Measurements from ENCODE around the gene GAS1.

The GAS1 gene

GRCh38 chr9:86985132-86985647, 37.9 kb upstream of the GAS1 start:
- DNase-seq (ENCODE audit: low spot score): no peak
- TF ChIP-seq CTCF (conservative IDR thresholded peaks at IDR 0.05; ENCODE audit: low read depth): no peak
- CTCF ChIA-PET: interaction anchor here (0.9 kb wide), 1 partner anchor 163 kb away, joined by 3 read pairs; no protein-coding TSS in a partner anchor
- POLR2A ChIA-PET (ENCODE audit: low non-redundant PET): no interaction called here
- peak overlapping the region; percentile 98 for H3K27ac ChIP-seq

- peak overlapping the region; percentile 98 for H3K27ac ChIP-seq
- DNase-seq (ENCODE audit: low spot score): peak; percentile 91
- POLR2A ChIA-PET (ENCODE audit: low non-redundant PET): interaction anchor here (0.7 kb wide), 1 partner anchor 344 kb away, joined by 3 read pairs; no protein-coding TSS in a partner anchor
- CTCF ChIA-PET: no interaction called here
- no peak for TF ChIP-seq CTCF (conservative IDR thresholded peaks at IDR 0.05; ENCODE audit: low read depth)
Observed at GRCh38 chr9:86983620-86984259, 36.4 kb upstream of the GAS1 start.

GRCh38 chr9:86983249-86983619, 35.9 kb upstream of the GAS1 start:
- no peak for TF ChIP-seq CTCF (conservative IDR thresholded peaks at IDR 0.05; ENCODE audit: low read depth)
- ChIA-PET CTCF (no interaction called here), POLR2A (ENCODE audit: low non-redundant PET) (interaction anchor here (0.7 kb wide), 1 partner anchor 344 kb away, joined by 3 read pairs; no protein-coding TSS in a partner anchor)
- peak overlapping the region; percentile 98 for H3K27ac ChIP-seq
- DNase-seq (ENCODE audit: low spot score): peak; percentile 54

GRCh38 chr9:86980802-86981201, 33.5 kb upstream of the GAS1 start:
- H3K27ac ChIP-seq: no peak overlapping the region
- POLR2A ChIA-PET (ENCODE audit: low non-redundant PET): no interaction called here

GRCh38 chr9:86979657-86980056, 32.4 kb upstream of the GAS1 start:
- H3K27ac ChIP-seq: no peak overlapping the region
- ChIA-PET CTCF (interaction anchor here (1.0 kb wide), 1 partner anchor 342 kb away, joined by 3 read pairs; no protein-coding TSS in a partner anchor), POLR2A (ENCODE audit: low non-redundant PET) (no interaction called here)
- no peak for TF ChIP-seq CTCF (conservative IDR thresholded peaks at IDR 0.05; ENCODE audit: low read depth)
- DNase-seq (ENCODE audit: low spot score): no peak

More at GRCh38 chr9:86980802-86981201, 33.5 kb upstream of the GAS1 start:
- CTCF ChIA-PET: no interaction called here
- no peak for DNase-seq (ENCODE audit: low spot score)
- no peak for TF ChIP-seq CTCF (conservative IDR thresholded peaks at IDR 0.05; ENCODE audit: low read depth)

GRCh38 chr9:86978922-86979474, 31.7 kb upstream of the GAS1 start:
- ChIA-PET POLR2A (ENCODE audit: low non-redundant PET) (no interaction called here), CTCF (interaction anchor here (0.6 to 1.0 kb wide), 2 partner anchors 341 to 430 kb away, joined by 3 to 7 read pairs; no protein-coding TSS in a partner anchor)
- TF ChIP-seq CTCF (conservative IDR thresholded peaks at IDR 0.05; ENCODE audit: low read depth): no peak
- no peak for DNase-seq (ENCODE audit: low spot score)
- peak overlapping the region; percentile 67 for H3K27ac ChIP-seq
